Mucosa of descending colon (tissue), 3 donors: ENCODE data around the gene HLX. TPM values are rescaled to one million over a fixed set of nuclear protein-coding genes. Genes with fewer than 3 reads are reported as not detected.
A peak's percentile ranks its signal among the peaks of the same experiment; 100 is the strongest.

Source experiments
- ATAC-seq: fragments of 200-7000 bp; cut with Tn5 transposase; one replicate; pipeline ENCODE4 v1.9.1; 2020; ENCODE audit warnings: mild to moderate bottlenecking, moderate library complexity
- DNase-seq, 3 donors: peaks; one replicate each; pipeline ENCODE4 v3.0.0-alpha.2; 2020
- H3K36me3 ChIP-seq: fragments of 200-600 bp; one replicate; pipeline ENCODE4 v1.8.0; 2021; ENCODE audit warnings: low read depth, mild to moderate bottlenecking
- H3K4me1 ChIP-seq: fragments of 200-600 bp; one replicate; pipeline ENCODE4 v1.8.0; 2021; ENCODE audit warnings: low read depth, mild to moderate bottlenecking
- H3K4me3 ChIP-seq: fragments of 200-600 bp; one replicate; pipeline ENCODE4 v1.8.0; 2021; ENCODE audit warnings: mild to moderate bottlenecking
- H3K9me3 ChIP-seq: fragments of 200-600 bp; one replicate; pipeline ENCODE4 v1.8.0; 2021; ENCODE audit warnings: mild to moderate bottlenecking
- intact Hi-C, 2 donors: fragments of 100-400 bp; cut with DNase I in 1 of 2; cut with micrococcal nuclease in 1 of 2; formaldehyde crosslinking; loops; one replicate each; pipeline versions ENCODE4 v1.11.0 to v1.11.1; 2022; cut with DNase I, micrococcal nuclease
- total RNA-seq, 3 donors: library from RNA; stranded (reverse); fragmentation: NEBNext Ultra II Directional in 2 of 3; extraction: Animal tissue kit (Norgen Biotek cat#: 25700) in 2 of 3; gene quantifications; one replicate each; pipeline versions ENCODE4 v1.2.1 to v1.2.4, GENCODE V29; 2021 to 2023
- TF ChIP-seq, protein P1 (sequence below): fragments of 200-600 bp; IDR thresholded peaks from one replicate; pipeline ENCODE4 v1.8.0; 2022; ENCODE audit warnings: antibody characterized with exemption, mild to moderate bottlenecking
- donor health status: DM: no; HTN: no; CAD: no; lungs with moderate emphysema.
- donor health status: DM: no; HTN: no; CAD: no.
- donor health status: DM: no; HTN: yes; CAD: no.

Gene HLX
- total RNA-seq, 3 donors from 2014 or later, result 2.6 to 43.4 (median 6.2) TPM

DNA sequence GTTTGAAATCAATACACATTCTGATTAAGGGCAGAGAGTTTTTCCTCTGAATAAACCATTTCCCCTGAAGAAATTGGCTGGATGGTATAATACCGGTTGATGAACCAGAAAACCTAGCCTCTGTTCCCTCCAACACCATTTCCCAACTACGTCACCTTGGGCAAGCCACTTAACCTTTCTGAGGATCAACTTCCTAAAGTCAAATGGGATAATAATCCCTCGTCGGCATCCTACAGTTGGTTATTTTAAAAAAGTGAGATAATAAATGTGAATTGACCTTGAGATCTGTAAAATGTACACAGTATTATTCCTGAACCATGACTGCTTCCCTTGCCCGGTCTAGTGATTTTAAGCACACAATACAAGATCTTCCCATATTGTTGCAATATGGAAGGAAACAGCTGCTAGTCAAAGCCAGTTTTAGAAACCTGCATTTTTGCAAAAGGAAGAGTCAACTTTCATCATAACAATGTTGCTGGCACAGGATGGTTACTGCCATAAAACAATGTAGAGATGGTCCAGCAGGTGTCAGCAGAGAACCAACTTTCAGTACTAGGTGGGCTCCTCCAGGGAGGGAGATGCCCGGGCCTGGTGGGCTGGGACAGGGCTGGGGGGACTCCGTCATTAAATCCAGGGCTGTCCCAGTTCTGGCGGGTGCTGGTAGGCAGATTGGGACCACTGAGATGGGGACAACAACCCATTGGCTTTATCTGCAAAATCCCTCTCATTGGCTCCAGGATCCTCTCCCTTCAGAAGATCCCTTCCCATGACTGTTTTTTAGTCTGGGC is 5.2 kb upstream of the HLX start:
- DNase-seq (peak in 1 of 3 donors; percentile 72), ATAC-seq (peak; percentile 35)
- intact Hi-C loops, result loop anchor here in 1 of 2 donors (10.0 kb wide), 2 partner anchors 59 to 561 kb away; no protein-coding TSS in a partner anchor
- TF ChIP-seq, protein P1, sequence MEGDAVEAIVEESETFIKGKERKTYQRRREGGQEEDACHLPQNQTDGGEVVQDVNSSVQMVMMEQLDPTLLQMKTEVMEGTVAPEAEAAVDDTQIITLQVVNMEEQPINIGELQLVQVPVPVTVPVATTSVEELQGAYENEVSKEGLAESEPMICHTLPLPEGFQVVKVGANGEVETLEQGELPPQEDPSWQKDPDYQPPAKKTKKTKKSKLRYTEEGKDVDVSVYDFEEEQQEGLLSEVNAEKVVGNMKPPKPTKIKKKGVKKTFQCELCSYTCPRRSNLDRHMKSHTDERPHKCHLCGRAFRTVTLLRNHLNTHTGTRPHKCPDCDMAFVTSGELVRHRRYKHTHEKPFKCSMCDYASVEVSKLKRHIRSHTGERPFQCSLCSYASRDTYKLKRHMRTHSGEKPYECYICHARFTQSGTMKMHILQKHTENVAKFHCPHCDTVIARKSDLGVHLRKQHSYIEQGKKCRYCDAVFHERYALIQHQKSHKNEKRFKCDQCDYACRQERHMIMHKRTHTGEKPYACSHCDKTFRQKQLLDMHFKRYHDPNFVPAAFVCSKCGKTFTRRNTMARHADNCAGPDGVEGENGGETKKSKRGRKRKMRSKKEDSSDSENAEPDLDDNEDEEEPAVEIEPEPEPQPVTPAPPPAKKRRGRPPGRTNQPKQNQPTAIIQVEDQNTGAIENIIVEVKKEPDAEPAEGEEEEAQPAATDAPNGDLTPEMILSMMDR, result peak; percentile 47
- Histone ChIP-seq H3K36me3 (no peaks in the 10 kb centered on the region), H3K4me1 (peaks cover 5% of the 10 kb centered on the region), H3K4me3 (no peak overlapping the region), H3K9me3 (no peaks in the 10 kb centered on the region)

DNA sequence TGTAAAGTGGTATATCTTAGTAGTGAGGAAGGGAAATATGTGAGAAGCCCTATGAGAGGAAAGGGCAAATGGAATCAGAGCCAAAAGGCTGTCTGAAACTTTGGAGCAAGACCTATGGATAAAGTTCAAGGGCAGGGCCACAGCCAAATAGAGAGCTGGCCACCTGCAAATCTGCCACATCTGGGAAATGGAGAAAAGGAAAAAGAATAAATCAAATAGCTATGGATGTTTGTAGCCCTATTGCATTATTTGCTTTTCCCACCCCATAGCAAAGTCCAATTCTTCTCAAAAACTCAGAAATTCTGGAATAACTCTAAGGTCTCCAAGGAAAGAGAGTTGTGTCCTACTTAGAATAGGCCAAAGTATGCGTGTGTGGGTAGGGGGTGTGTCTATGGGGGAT is 4.0 kb upstream of the HLX start:
- no peak overlapping the region for H3K4me3 ChIP-seq
- no peaks in the 10 kb centered on the region for H3K36me3 ChIP-seq
- TF ChIP-seq, protein P1, result no peak
- H3K9me3 ChIP-seq, result no peaks in the 10 kb centered on the region
- ATAC-seq (no peak), DNase-seq (no peak)
- intact Hi-C loops, result loop anchor here in 1 of 2 donors (10.0 kb wide), 2 partner anchors 60 to 560 kb away; no protein-coding TSS in a partner anchor
- peaks cover 10% of the 10 kb centered on the region for H3K4me1 ChIP-seq

DNA sequence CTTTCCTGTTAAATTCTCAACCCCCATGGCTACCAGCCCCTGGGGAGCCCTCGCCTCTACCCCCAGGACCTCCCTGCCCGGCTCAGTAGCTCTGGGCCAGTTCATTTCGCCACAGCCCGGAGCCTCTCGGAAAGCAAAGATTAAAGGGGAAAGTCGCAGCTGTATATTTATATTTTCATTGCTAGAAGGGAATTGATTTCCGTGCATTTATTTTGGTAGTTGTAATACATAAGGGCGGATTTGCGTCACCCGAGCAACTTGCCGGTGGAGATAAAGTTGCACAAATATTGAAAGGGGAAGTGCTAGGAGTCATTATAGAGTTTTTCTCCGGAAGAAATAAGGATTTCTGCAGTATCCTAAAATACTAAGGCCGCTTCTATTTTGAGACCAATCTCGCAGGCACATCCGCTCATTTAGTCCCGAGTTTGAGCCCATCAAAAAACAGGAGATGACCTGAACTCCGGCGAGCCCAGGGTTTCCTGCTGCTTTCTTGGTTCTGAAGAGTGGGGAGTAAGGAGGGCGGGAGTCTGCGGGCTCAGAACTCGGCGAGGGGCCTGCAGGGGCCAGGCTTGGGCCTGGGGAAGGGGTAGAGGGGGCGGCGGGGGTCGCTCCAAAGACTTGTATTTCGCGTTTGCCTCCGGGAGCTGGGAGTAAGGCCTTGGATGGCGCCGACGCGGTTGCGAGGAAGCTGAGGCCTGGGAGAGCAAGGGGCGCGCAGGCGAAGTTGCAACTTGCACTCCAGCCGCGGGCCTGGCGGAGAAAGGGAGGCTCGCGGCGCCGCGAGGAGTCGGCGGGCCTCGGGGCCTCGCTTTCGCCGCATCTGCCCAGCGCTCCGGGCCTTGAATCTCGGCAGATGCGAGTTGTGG is 2.5 kb upstream of the HLX start:
- H3K36me3 ChIP-seq, result no peaks in the 10 kb centered on the region
- intact Hi-C loops, result loop anchor here in 1 of 2 donors (10.0 kb wide), 2 partner anchors 62 to 558 kb away; no protein-coding TSS in a partner anchor
- TF ChIP-seq, protein P1, result no peak
- H3K9me3 ChIP-seq, result no peaks in the 10 kb centered on the region
- peaks cover 15% of the 10 kb centered on the region for H3K4me1 ChIP-seq
- DNase-seq, result peak in 2 of 3 donors; percentile 34 to 59
- H3K4me3 ChIP-seq, result no peak overlapping the region
- ATAC-seq, result no peak

DNA sequence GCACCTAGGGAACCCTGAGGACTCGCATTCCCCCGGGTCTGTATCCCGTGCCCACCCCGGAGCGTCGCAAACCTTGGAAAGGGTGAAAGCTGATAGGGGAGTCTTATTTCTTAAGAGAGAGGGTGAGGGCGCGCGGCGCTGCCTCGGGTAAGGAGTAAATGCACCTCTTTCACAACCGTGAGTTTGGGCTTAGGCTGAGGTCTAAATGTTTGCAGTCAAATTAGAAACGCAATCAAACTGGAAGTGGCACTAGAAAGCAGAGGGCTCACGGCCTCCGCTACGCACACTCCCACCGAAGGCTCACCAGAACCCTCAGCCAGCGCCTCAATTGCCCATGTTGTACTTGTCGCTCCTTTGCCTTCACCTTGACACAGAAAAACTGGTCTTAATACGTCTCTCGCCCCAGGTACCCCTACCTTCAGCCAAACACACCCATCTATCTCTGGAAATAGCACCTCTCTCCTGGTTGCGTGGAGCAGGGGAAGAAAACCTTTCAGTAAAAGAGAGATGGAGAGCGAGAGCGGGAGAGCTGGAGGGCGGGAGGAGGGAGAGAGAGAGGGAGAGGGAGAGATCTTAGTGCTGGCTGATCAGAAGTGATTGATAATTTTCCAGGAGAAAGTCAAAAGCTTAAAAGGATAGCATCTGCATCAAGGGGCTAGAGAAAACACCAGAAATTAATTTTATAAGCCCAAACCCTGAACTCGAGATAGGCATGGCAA is 1.7 kb upstream of the HLX start:
- TF ChIP-seq, protein P1, result no peak
- Histone ChIP-seq H3K4me3 (no peak overlapping the region), H3K4me1 (peaks cover 15% of the 10 kb centered on the region), H3K36me3 (no peaks in the 10 kb centered on the region), H3K9me3 (no peaks in the 10 kb centered on the region)
- ATAC-seq, result no peak
- intact Hi-C loops, result loop anchor here in 1 of 2 donors (10.0 kb wide), 2 partner anchors 63 to 557 kb away; no protein-coding TSS in a partner anchor
- DNase-seq, result no peak
